ENCODE results near the gene CAPZA2. TPM values are rescaled to one million over a fixed set of nuclear protein-coding genes. Genes with fewer than 3 reads are reported as not detected.

The CAPZA2 gene
- total RNA-seq, 1 donor from 2014 or later = 111 TPM

DNA sequence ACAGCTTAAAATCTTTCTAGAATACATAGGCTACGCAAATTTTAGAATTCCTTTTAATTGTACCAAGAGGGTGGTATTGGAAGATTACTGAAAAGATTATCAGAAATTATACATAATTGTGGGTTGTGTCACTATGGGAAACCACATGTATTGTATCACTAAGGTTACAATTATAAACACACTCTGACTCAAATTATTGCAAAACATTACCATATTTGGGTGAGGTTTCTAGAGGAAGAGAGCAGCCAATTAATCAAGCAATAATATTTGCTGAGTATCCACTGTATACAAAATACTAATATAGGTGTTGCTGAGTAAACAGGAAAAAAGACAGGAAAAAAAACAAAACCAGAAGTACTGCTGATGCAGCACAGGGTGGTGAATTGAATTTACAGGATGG, 3.1 kb upstream of the CAPZA2 start:
- TF ChIP-seq, protein P1, sequence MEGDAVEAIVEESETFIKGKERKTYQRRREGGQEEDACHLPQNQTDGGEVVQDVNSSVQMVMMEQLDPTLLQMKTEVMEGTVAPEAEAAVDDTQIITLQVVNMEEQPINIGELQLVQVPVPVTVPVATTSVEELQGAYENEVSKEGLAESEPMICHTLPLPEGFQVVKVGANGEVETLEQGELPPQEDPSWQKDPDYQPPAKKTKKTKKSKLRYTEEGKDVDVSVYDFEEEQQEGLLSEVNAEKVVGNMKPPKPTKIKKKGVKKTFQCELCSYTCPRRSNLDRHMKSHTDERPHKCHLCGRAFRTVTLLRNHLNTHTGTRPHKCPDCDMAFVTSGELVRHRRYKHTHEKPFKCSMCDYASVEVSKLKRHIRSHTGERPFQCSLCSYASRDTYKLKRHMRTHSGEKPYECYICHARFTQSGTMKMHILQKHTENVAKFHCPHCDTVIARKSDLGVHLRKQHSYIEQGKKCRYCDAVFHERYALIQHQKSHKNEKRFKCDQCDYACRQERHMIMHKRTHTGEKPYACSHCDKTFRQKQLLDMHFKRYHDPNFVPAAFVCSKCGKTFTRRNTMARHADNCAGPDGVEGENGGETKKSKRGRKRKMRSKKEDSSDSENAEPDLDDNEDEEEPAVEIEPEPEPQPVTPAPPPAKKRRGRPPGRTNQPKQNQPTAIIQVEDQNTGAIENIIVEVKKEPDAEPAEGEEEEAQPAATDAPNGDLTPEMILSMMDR (conservative IDR thresholded peaks at IDR 0.05; ENCODE audit: low read depth, low read length) = no peak
- H3K4me3 ChIP-seq (ENCODE audit: low read depth, low read length) = no peak overlapping the region
- DNase-seq (ENCODE audit: low read depth) = peak; percentile 48

DNA sequence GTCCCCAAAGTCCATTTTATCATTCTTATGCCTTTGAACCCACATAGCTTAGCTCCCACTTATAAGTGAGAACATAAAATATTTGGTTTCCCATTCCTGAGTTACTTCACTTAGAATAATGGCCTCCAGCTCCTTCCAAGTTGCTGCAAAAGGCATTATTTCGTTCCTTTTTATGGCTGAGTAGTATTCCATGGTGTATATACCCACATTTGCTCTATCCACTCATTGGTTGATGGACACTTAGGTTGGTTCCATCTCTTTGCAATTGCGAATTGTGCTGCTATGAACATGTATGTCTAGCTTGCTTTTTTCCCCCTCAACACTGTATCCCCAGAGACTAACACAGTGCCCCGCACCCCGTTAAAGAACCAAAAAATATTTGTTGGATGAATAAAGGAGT, 670 bp upstream of the CAPZA2 start:
- TF ChIP-seq, protein P1 (conservative IDR thresholded peaks at IDR 0.05; ENCODE audit: low read depth, low read length) = no peak
- no peak for DNase-seq (ENCODE audit: low read depth)
- no peak overlapping the region for H3K4me3 ChIP-seq (ENCODE audit: low read depth, low read length)

DNA sequence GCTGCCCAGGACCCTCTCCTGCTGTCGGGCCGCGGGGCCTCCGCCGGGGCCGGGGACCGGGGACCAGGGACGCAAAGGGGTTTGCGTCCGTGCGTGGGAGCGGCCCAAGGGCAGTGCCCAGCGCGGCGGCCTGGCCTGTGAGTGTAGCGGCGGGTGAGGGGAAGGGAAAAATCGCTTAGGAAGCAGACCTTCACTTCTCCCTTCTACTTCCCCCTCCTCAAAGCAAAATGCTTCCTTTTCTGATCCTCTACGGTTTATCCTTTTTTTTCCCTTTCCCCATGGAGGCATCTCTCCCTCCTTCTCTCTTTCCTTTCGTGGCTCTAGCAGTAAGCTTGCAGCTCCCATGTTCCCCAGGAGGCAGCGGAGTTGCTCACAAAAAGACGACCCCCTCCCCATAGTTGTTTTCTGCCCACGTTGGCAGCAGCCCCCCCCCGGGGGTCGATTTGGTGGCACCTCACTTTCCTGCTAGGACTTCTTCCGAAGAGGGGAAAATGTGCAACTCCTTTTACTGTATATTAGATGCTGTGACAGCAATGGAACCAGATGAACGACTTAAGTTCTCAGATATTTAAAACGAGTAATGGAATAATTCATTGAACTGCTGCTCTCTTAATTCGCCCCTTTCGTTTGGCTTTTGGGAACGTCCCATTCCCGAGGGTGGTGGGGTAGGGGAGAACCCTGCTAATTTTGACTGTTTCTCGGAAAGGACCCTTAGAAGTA, 724 bp downstream of the CAPZA2 start:
- no peak for DNase-seq (ENCODE audit: low read depth)
- TF ChIP-seq, protein P1 (conservative IDR thresholded peaks at IDR 0.05; ENCODE audit: low read depth, low read length) = no peak
- H3K4me3 ChIP-seq (ENCODE audit: low read depth, low read length) = peak overlapping the region; percentile 96

DNA sequence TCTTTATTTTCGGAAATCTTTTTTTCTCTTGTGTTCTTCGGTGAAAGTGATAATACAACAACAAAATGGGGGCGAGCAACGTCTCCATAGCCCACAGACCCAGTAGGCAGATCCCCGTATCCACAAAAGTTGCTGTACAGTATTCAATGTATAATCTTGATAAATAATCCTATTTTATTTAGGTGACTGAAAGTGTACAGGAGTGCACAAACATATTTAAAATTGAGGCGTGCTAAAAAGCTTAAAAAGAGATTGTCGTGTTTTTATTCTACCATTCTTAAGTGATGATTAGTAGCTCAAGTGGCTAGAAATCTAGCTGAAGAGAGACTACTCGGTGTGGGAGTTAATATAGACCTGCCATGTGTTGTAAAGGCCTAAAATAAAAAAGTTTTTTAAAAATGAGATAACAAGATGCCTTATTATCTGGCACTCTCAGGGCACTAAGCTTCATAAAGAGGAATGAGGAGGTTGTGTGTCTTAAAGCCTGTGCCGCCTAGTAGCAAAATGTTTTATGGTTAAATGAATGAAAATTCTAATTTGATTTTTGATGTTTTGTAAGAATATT, 1.6 kb downstream of the CAPZA2 start:
- TF ChIP-seq, protein P1 (conservative IDR thresholded peaks at IDR 0.05; ENCODE audit: low read depth, low read length) = no peak
- no peak for DNase-seq (ENCODE audit: low read depth)
- H3K4me3 ChIP-seq (ENCODE audit: low read depth, low read length) = peak overlapping the region; percentile 96

DNA sequence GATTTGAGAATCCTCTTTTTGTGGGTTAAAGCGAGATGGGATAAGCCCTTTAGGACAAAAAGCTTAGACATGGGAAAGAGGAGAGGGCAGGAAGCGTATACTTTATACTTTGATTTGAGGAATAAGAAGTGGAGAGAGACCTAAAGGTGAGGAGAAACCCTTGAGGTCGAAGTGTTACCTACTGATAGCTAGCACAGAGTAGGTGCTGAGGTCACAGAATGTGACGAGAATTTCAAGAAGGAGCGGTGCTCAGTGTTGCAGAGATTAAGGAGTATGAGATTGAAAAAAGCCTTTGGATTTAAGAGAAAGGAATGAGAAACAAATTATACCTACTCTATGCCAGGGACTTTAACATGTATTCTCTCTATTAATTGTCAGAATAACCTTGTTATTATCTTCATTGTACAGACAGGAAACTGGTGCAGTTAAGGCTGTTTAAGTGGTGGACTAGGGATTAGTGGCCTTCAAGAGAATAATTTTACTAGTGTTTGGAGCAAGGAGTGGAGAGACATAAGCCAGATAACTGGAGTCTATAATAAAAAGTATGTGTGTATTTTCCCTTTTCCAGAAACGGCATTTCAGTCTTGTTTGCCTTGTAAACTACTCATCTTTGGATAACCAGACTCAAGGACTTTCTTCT, 8.8 kb downstream of the CAPZA2 start:
- DNase-seq (ENCODE audit: low read depth) = no peak
- H3K4me3 ChIP-seq (ENCODE audit: low read depth, low read length) = no peak overlapping the region
- TF ChIP-seq, protein P1 (conservative IDR thresholded peaks at IDR 0.05; ENCODE audit: low read depth, low read length) = no peak

DNA sequence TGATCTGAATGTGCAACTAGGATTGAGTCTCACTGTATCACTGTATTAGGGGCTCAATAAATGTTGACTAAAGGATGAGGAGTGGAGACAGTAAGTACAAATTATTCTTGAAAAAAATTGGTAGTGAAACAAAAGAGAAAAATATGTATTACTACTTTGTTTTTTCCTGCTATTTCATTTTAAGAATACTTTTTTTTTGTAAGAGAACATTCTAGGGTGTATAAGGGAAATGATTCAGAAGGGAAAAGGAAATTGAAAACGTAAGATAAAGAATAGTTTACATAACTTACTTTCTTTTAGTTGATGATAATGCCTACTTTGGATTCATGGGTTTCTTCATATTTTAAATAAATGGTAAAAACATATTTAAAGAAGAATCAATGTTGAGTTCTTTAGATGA, 9.6 kb downstream of the CAPZA2 start:
- no peak overlapping the region for H3K4me3 ChIP-seq (ENCODE audit: low read depth, low read length)
- TF ChIP-seq, protein P1 (conservative IDR thresholded peaks at IDR 0.05; ENCODE audit: low read depth, low read length) = no peak
- DNase-seq (ENCODE audit: low read depth) = no peak

All from epithelial cell of proximal tubule (primary cell).